Measurements from ENCODE around the gene KIF7.
A peak's percentile ranks its signal among the peaks of the same experiment; 100 is the strongest.
"Not testable (repeated sequence)": the region's sequence is repeated elsewhere in the genome, so short reads cannot be mapped to it uniquely, and the experiment has no call there.

Gene KIF7, protein sequence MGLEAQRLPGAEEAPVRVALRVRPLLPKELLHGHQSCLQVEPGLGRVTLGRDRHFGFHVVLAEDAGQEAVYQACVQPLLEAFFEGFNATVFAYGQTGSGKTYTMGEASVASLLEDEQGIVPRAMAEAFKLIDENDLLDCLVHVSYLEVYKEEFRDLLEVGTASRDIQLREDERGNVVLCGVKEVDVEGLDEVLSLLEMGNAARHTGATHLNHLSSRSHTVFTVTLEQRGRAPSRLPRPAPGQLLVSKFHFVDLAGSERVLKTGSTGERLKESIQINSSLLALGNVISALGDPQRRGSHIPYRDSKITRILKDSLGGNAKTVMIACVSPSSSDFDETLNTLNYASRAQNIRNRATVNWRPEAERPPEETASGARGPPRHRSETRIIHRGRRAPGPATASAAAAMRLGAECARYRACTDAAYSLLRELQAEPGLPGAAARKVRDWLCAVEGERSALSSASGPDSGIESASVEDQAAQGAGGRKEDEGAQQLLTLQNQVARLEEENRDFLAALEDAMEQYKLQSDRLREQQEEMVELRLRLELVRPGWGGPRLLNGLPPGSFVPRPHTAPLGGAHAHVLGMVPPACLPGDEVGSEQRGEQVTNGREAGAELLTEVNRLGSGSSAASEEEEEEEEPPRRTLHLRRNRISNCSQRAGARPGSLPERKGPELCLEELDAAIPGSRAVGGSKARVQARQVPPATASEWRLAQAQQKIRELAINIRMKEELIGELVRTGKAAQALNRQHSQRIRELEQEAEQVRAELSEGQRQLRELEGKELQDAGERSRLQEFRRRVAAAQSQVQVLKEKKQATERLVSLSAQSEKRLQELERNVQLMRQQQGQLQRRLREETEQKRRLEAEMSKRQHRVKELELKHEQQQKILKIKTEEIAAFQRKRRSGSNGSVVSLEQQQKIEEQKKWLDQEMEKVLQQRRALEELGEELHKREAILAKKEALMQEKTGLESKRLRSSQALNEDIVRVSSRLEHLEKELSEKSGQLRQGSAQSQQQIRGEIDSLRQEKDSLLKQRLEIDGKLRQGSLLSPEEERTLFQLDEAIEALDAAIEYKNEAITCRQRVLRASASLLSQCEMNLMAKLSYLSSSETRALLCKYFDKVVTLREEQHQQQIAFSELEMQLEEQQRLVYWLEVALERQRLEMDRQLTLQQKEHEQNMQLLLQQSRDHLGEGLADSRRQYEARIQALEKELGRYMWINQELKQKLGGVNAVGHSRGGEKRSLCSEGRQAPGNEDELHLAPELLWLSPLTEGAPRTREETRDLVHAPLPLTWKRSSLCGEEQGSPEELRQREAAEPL (N-terminal part only)

DNA sequence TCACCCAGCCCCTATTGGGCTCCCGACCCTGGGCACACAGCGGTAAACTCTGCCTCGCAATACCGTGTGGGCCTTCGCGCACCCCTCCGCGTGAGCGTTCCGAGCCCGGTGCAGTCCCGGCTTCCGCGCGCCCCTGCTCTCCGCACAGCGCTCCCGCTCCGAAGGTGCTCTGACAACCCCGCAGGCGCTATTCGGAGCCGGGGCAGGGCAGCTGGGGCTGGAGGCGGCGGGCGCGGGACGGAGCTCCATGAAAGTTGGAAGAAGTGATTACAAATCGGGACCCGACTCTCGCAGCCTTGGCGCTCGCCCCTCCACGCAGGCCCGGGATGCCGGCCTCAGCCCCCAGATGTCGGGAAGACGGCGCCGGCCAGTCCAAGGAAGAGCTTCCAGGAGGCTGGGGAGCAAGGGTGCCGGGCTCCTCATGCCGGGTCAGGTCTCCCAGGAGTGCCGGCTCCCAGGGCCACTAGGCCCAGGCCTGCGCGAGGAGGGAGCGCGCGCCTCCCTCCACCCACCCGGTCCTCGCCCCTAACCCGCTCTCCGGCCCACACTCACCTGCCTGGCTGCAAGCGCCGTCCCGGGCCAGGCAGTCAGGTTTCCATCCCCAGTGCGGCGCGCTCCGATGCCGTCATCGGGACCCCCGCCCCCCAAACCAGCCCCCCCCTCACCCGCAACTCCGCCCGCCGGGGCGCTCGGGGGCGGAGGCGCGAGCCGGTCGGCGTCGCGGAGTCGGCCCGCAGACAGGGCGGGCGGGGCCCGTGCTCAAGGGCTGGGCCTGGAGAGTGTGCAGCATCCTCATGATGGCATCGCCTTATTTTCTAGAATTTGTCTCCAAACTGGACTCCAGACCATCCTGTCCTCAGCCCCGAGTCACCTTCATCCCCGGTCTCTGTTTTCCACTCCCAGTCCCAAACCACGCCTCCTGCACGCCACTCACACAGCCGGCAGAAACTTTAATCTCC is at the start of gene KIF7:
Gene KIF7, minus strand, starts transcription at position 621 of the 959 bp plus-strand sequence. CDS start 2,537 bp downstream, outside the sequence.
- Histone ChIP-seq H3K27ac (ENCODE audit: low read length) (no peak within 1 kb of the TSS), H3K27me3 (ENCODE audit: insufficient read depth, low read length) (0 out of 2 replicates have a peak, but pooled peaks cover 3% of the 10 kb centered on the region), H3K36me3 (ENCODE audit: insufficient read depth, low read depth, low read length) (peaks cover 10% of the 10 kb centered on the region), H3K9ac (ENCODE audit: low read depth, low read length) (peak within 1 kb of the TSS; percentile 82), H3K9me3 (ENCODE audit: insufficient read depth, low read depth, low read length) (no peaks in the 10 kb centered on the region), H3K4me3 (ENCODE audit: low read length) (peak within 1 kb of the TSS; percentile 83), H3K4me1 (ENCODE audit: insufficient read depth, low read length) (0 out of 2 replicates have a peak, but pooled peaks cover 3% of the 10 kb centered on the region)

DNA sequence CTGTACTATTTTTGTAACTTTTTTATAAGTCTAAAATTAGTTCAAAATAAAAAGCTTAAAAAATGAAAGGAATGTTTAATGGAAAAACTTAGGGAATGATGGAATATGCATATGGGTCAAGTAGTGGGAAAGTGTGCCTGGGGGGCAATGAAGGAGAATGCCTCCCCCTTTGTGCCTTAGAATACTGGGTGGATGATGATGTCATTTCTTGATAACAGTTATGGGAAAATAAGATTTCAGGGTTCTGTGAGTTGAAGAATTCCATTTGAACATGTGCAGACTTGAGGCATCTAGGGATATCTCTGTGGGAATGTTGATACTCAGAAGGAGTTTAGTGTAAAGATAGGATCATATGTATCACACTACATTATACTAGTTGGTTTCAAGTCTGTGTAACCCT is 49.1 kb upstream of the KIF7 start:
- Histone ChIP-seq H3K4me3 (ENCODE audit: low read length) (no peak overlapping the region), H3K9ac (ENCODE audit: low read depth, low read length) (no peak overlapping the region), H3K27ac (ENCODE audit: low read length) (no peak overlapping the region), H3K9me3 (ENCODE audit: insufficient read depth, low read depth, low read length) (no peaks in the 10 kb centered on the region), H3K4me1 (ENCODE audit: insufficient read depth, low read length) (no peaks in the 10 kb centered on the region), H3K27me3 (ENCODE audit: insufficient read depth, low read length) (no peaks in the 10 kb centered on the region), H3K36me3 (ENCODE audit: insufficient read depth, low read depth, low read length) (no peaks in the 10 kb centered on the region)

- H3K27ac ChIP-seq (ENCODE audit: low read length): no peak overlapping the region
- peaks cover 23% of the 10 kb centered on the region; the same call in 1 of the 2 replicates for H3K27me3 ChIP-seq (ENCODE audit: insufficient read depth, low read length)
- no peaks in the 10 kb centered on the region for H3K4me1 ChIP-seq (ENCODE audit: insufficient read depth, low read length)
- H3K4me3 ChIP-seq (ENCODE audit: low read length): no peak overlapping the region
- H3K36me3 ChIP-seq (ENCODE audit: insufficient read depth, low read depth, low read length): no peaks in the 10 kb centered on the region
- H3K9ac ChIP-seq (ENCODE audit: low read depth, low read length): no peak overlapping the region
- no peaks in the 10 kb centered on the region for H3K9me3 ChIP-seq (ENCODE audit: insufficient read depth, low read depth, low read length)
Observed at GRCh38 chr15:89695198-89695597, 39.9 kb upstream of the KIF7 start.

- no peak overlapping the region for H3K27ac ChIP-seq (ENCODE audit: low read length)
- H3K9ac ChIP-seq (ENCODE audit: low read depth, low read length): no peak overlapping the region
- H3K9me3 ChIP-seq (ENCODE audit: insufficient read depth, low read depth, low read length): no peaks in the 10 kb centered on the region
- H3K4me1 ChIP-seq (ENCODE audit: insufficient read depth, low read length): no peaks in the 10 kb centered on the region
- H3K27me3 ChIP-seq (ENCODE audit: insufficient read depth, low read length): peaks cover 23% of the 10 kb centered on the region; the same call in 1 of the 2 replicates
- no peak overlapping the region for H3K4me3 ChIP-seq (ENCODE audit: low read length)
- no peaks in the 10 kb centered on the region for H3K36me3 ChIP-seq (ENCODE audit: insufficient read depth, low read depth, low read length)
Observed at GRCh38 chr15:89693696-89694095, 38.4 kb upstream of the KIF7 start.

DNA sequence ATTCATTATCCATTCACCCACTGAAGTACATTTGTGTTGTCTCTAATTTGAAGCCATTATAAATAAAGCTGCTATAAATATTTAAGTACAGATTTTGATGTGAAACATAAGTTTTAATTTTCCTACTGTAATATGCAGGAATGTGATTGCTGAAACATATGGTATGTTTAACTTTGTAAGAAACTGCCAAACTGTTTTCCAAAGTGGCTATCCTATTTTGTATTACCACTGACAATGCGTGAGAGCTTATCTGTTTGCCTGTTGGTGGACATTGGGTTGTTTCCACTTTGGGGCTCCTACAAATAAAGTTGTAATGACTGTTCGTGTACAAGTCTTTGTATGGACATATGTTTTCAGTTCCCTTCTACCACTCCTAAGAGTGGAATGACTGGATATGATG is 37.8 kb upstream of the KIF7 start:
- H3K4me3 ChIP-seq (ENCODE audit: low read length): no peak overlapping the region

DNA sequence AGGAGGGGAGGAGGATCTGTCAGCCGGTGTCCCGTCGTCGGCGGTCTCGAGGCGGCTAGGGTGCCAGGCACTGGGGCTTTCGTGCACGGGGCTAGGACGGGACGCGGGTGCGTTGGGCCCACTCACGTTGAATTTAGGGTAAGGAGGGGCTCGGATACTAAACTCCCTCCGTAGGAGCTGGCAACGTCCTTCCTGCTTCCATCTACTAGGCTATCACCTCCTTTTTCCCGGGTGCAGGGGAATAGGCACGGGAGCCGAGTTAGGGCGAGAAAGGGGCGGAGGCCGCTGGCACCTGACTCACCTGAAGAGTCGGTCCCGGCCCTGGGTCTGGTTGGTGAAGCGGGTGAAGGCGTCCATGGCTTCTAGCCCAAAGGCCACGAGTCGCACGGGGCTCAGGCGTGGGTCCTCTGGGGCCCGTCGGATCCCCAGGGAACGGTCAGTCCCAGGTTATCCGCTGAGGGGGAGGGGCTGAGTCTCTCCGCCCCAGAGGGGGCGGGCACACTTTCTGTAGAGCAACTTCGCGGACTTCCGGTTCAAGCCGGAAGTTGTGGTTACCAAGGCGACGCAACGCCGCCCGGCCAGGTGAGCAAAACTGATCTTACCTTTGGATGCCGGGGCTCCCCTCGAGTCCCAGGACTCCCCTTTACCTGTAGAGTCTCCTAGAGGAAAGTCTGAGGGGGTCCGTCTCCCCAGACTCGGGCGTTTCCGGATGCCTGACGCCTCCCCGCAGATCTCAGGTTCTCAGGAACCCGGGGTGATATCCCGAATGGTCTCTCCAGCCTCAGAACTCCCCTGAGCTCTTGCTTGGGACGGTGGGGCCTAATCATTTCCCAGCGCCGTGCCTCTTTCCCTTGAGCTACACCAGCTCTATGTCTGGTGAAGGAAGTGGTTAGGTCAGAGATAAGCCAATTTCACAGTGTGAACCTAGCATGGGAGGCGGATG is 35.3 kb upstream of the KIF7 start, which contains the start of the genes PEX11A and WDR93:
Gene PEX11A, minus strand, starts transcription at position 479 of the 943 bp plus-strand sequence. Its CDS starts 122 bp downstream, at position 357.
Gene WDR93, plus strand, starts transcription at position 536 of the 943 bp plus-strand sequence. CDS start 10,936 bp downstream, outside the sequence.
- Histone ChIP-seq H3K27me3 (ENCODE audit: insufficient read depth, low read length) (peaks cover 30% of the 10 kb centered on the region), H3K9ac (ENCODE audit: low read depth, low read length) (peak within 1 kb of the TSS; percentile 68; the same call in 1 of the 2 replicates)

More for the DNA sequence above, 37.8 kb upstream of the KIF7 start:
- no peaks in the 10 kb centered on the region for H3K36me3 ChIP-seq (ENCODE audit: insufficient read depth, low read depth, low read length)
- no peak overlapping the region for H3K27ac ChIP-seq (ENCODE audit: low read length)
- no peak overlapping the region for H3K9ac ChIP-seq (ENCODE audit: low read depth, low read length)
- H3K4me1 ChIP-seq (ENCODE audit: insufficient read depth, low read length): no peaks in the 10 kb centered on the region
- H3K9me3 ChIP-seq (ENCODE audit: insufficient read depth, low read depth, low read length): no peaks in the 10 kb centered on the region
- H3K27me3 ChIP-seq (ENCODE audit: insufficient read depth, low read length): peaks cover 23% of the 10 kb centered on the region; the same call in 1 of the 2 replicates

GRCh38 chr15:89689930-89690275 is 34.6 kb upstream of the KIF7 start:
- H3K9me3 ChIP-seq (ENCODE audit: insufficient read depth, low read depth, low read length); H3K36me3 ChIP-seq (ENCODE audit: insufficient read depth, low read depth, low read length); H3K4me1 ChIP-seq (ENCODE audit: insufficient read depth, low read length); H3K27ac ChIP-seq (ENCODE audit: low read length): not testable (repeated sequence)
- H3K27me3 ChIP-seq (ENCODE audit: insufficient read depth, low read length): peaks cover 28% of the 10 kb centered on the region
- peak overlapping the region; percentile 68; the same call in 1 of the 2 replicates for H3K9ac ChIP-seq (ENCODE audit: low read depth, low read length)
- H3K4me3 ChIP-seq (ENCODE audit: low read length): peak overlapping the region; percentile 91

More for the DNA sequence above, 35.3 kb upstream of the KIF7 start, which contains the start of the genes PEX11A and WDR93:
- Histone ChIP-seq H3K4me3 (ENCODE audit: low read length) (peak within 1 kb of the TSS; percentile 91), H3K4me1 (ENCODE audit: insufficient read depth, low read length) (no peaks in the 10 kb centered on the region), H3K9me3 (ENCODE audit: insufficient read depth, low read depth, low read length) (no peaks in the 10 kb centered on the region), H3K27ac (ENCODE audit: low read length) (no peak within 1 kb of the TSS), H3K36me3 (ENCODE audit: insufficient read depth, low read depth, low read length) (no peaks in the 10 kb centered on the region)

GRCh38 chr15:89686522-89686921 is 31.3 kb upstream of the KIF7 start:
- Histone ChIP-seq H3K9ac (ENCODE audit: low read depth, low read length) (no peak overlapping the region), H3K27me3 (ENCODE audit: insufficient read depth, low read length) (peaks cover 20% of the 10 kb centered on the region), H3K36me3 (ENCODE audit: insufficient read depth, low read depth, low read length) (no peaks in the 10 kb centered on the region), H3K4me3 (ENCODE audit: low read length) (no peak overlapping the region), H3K27ac (ENCODE audit: low read length) (no peak overlapping the region), H3K9me3 (ENCODE audit: insufficient read depth, low read depth, low read length) (no peaks in the 10 kb centered on the region), H3K4me1 (ENCODE audit: insufficient read depth, low read length) (no peaks in the 10 kb centered on the region)

GRCh38 chr15:89685995-89686394 is 30.7 kb upstream of the KIF7 start:
- H3K27ac ChIP-seq (ENCODE audit: low read length): no peak overlapping the region
- no peaks in the 10 kb centered on the region for H3K36me3 ChIP-seq (ENCODE audit: insufficient read depth, low read depth, low read length)
- H3K4me3 ChIP-seq (ENCODE audit: low read length): no peak overlapping the region
- H3K9me3 ChIP-seq (ENCODE audit: insufficient read depth, low read depth, low read length): no peaks in the 10 kb centered on the region
- no peaks in the 10 kb centered on the region for H3K4me1 ChIP-seq (ENCODE audit: insufficient read depth, low read length)
- H3K27me3 ChIP-seq (ENCODE audit: insufficient read depth, low read length): peaks cover 24% of the 10 kb centered on the region
- H3K9ac ChIP-seq (ENCODE audit: low read depth, low read length): no peak overlapping the region

Data from iPS-20b (cell line).